Heart right ventricle (tissue), 16 donors: ENCODE measurements around the gene CST7. TPM values are rescaled to one million over a fixed set of nuclear protein-coding genes. Genes with fewer than 3 reads are reported as not detected.

ENCODE experiments used
- ATAC-seq, 8 donors: fragments of 200-7000 bp; cut with Tn5 transposase; one replicate each; pipeline ENCODE4 v1.9.1; 2020; ENCODE audit warnings: mild to moderate bottlenecking in 8 of 8, moderate library complexity in 8 of 8, moderate number of reproducible peaks in 1 of 8
- DNase-seq, 2 donors: peaks; one replicate each; pipeline ENCODE4 v3.0.0-alpha.2; 2020
- H3K27ac ChIP-seq, 10 donors: fragments of 200-600 bp; sonication (generic) in 2 of 10; one replicate each; pipeline versions ENCODE4 v1.5.0 to v1.8.0; 2020 to 2022; ENCODE audit warnings: mild to moderate bottlenecking in 3 of 10
- H3K27me3 ChIP-seq, 7 donors: fragments of 200-600 bp; one replicate each; pipeline ENCODE4 v1.8.0; 2021 to 2022; ENCODE audit warnings: mild to moderate bottlenecking in 2 of 7
- H3K36me3 ChIP-seq, 9 donors: fragments of 200-600 bp; sonication (generic) in 1 of 9; one replicate each; pipeline versions ENCODE4 v1.5.0 to v1.8.0; 2020 to 2022; ENCODE audit warnings: mild to moderate bottlenecking in 2 of 9
- H3K4me1 ChIP-seq, 9 donors: fragments of 200-600 bp; sonication (generic) in 1 of 9; one replicate each; pipeline versions ENCODE4 v1.5.0 to v1.8.0; 2020 to 2022; ENCODE audit warnings: mild to moderate bottlenecking in 4 of 9
- H3K4me3 ChIP-seq, 10 donors: fragments of 200-600 bp; sonication (generic) in 2 of 10; one replicate each; pipeline versions ENCODE4 v1.5.0 to v1.8.0; 2020 to 2022; ENCODE audit warnings: mild to moderate bottlenecking in 7 of 10, moderate library complexity in 2 of 10
- H3K9me3 ChIP-seq, 11 donors: fragments of 200-600 bp in 10 of 11; sonication (generic) in 2 of 11; one replicate each; pipeline versions ENCODE4 v1.5.0 to v1.8.0; 2013 to 2022; ENCODE audit warnings: mild to moderate bottlenecking in 2 of 11, control low read depth in 1 of 11, moderate library complexity in 1 of 11
- CTCF ChIP-seq, 9 donors: fragments of 200-600 bp; sonication (generic) in 2 of 9; IDR thresholded peaks; one replicate each; pipeline versions ENCODE4 v1.5.0 to v1.8.0; 2021 to 2022; ENCODE audit warnings: antibody characterized with exemption in 9 of 9, mild to moderate bottlenecking in 5 of 9, moderate library complexity in 1 of 9
- WGBS, 2 donors: extraction: QIAGEN DNeasy Blood & Tissue Kit; methylation state at CpG; one replicate each; pipeline ENCODE4 v1.1.7; 2013; ENCODE audit warnings: inconsistent platforms in 1 of 2; 5-methylcytosine and 5-hydroxymethylcytosine counted together
- intact Hi-C, 10 donors: fragments of 100-400 bp; cut with DNase I; formaldehyde crosslinking; loops; one replicate each; pipeline versions ENCODE4 v1.11.1 to v1.14.2; 2022
- polyA plus RNA-seq, 2 donors: library from polyadenylated mRNA; stranded (reverse); fragments of 200-250 nt; gene quantifications; one replicate each; pipeline ENCODE4 v1.2.3, GENCODE V29; 2013
- total RNA-seq, 10 donors: library from RNA; stranded (reverse); fragmentation: NEBNext Ultra II Directional in 3 of 10; extraction: Animal tissue kit (Norgen Biotek cat#: 25700) in 3 of 10; gene quantifications; one replicate each; pipeline versions ENCODE4 v1.2.1 to v1.2.4, GENCODE V29; 2021 to 2023
- donor health status: Arrhythmogenic right ventricular cardiomyopathy.
- donor health status: ischemic (EF 13 %, LVEDD 7.1; RV severe dilation, severe dysfunction).
- donor health status: healthy with polysubstance abuse.
- donor health status: DM: no; HTN: yes; CAD: no.
- donor health status: DM: no; HTN: no; CAD: no.
- donor health status: ischemic (EF 25% LVEDD 6.9; RV normal size, moderate dysfunction).
- donor health status: ischemic (EF 25% LVEDD 5.7; RV mildly dilated, moderate dysfunction).
- donor health status: healthy.
- donor health status: DM: yes; HTN: yes; CAD: no.
- donor health status: Ischemic cardiomyopathy.
- donor health status: ischemic (EF 35%, LVEDD 5.7; RV mildly dilated, moderate dysfunction).
- donor health status: nonischemic (EF 11% LVEDD 7.7; RV severe dilation, severe dysfunction).
- donor health status: DM: yes; HTN: yes; CAD: no.
- donor health status: PGD.
- donor health status: ischemic (EF 29% LVEDD 5.4; RV normal size, mild dysfunction).
- donor health status: nonischemic (EF 23%, LVEDD 6.1; RV moderate dilation, normal function).

Gene CST7
- total and polyA plus RNA-seq, 12 donors, result 0.28 to 10.0 (median 1.1) TPM; not detected in 2

GRCh38 chr20:24954566-24954965, 5.5 kb downstream of the CST7 start:
- peaks cover 0 to 12% (median 4%) of the 10 kb centered on the region in 7 donors for H3K27me3 ChIP-seq
- ATAC-seq, result no peak
- H3K9me3 ChIP-seq, result no peaks in the 10 kb centered on the region
- intact Hi-C loops, result no loop called here
- TF ChIP-seq CTCF (IDR thresholded peaks at IDR 0.05), result no peak
- H3K36me3 ChIP-seq, result peaks cover 0 to 43% (median 0%) of the 10 kb centered on the region in 9 donors
- peak overlapping the region in 1 of 10 donors; percentile 92 for H3K27ac ChIP-seq
- H3K4me1 ChIP-seq, result peaks cover 0 to 41% (median 0%) of the 10 kb centered on the region in 9 donors
- no peak overlapping the region for H3K4me3 ChIP-seq
- no peak for DNase-seq
- WGBS, 2 donors, result 87 to 92% methylated on average over 2 of the region's 2 CpGs

GRCh38 chr20:24955045-24955444, 6.0 kb downstream of the CST7 start:
- no peak for TF ChIP-seq CTCF (IDR thresholded peaks at IDR 0.05)
- peaks cover 0 to 12% (median 0%) of the 10 kb centered on the region in 7 donors for H3K27me3 ChIP-seq
- DNase-seq (no peak), ATAC-seq (no peak)
- 57 to 73% methylated on average over 3 of the region's 3 CpGs for WGBS, 2 donors
- H3K27ac ChIP-seq, result peak overlapping the region in 1 of 10 donors; percentile 92
- H3K4me1 ChIP-seq, result peaks cover 0 to 38% (median 0%) of the 10 kb centered on the region in 9 donors
- intact Hi-C loops, result no loop called here
- no peaks in the 10 kb centered on the region for H3K9me3 ChIP-seq
- H3K4me3 ChIP-seq, result no peak overlapping the region
- peaks cover 0 to 48% (median 0%) of the 10 kb centered on the region in 9 donors for H3K36me3 ChIP-seq

- H3K4me1 ChIP-seq, result peaks cover 0 to 31% (median 0%) of the 10 kb centered on the region in 9 donors
- ATAC-seq (no peak), DNase-seq (no peak)
- H3K9me3 ChIP-seq, result no peaks in the 10 kb centered on the region
- no peak for TF ChIP-seq CTCF (IDR thresholded peaks at IDR 0.05)
- H3K27ac ChIP-seq, result peak overlapping the region in 1 of 10 donors; percentile 92
- peaks cover 0 to 60% (median 0%) of the 10 kb centered on the region in 9 donors for H3K36me3 ChIP-seq
- peaks cover 0 to 10% (median 0%) of the 10 kb centered on the region in 7 donors for H3K27me3 ChIP-seq
- 84 to 93% methylated on average over 22 of the region's 22 CpGs for WGBS, 2 donors
- intact Hi-C loops, result no loop called here
- no peak overlapping the region for H3K4me3 ChIP-seq
Observed at GRCh38 chr20:24956001-24956841, 7.2 kb downstream of the CST7 start.

GRCh38 chr20:24957326-24958016, 8.4 kb downstream of the CST7 start:
- ATAC-seq, result peak in 1 of 8 donors; percentile 6
- Histone ChIP-seq H3K4me3 (no peak overlapping the region), H3K27me3 (no peaks in the 10 kb centered on the region), H3K27ac (no peak overlapping the region), H3K4me1 (peaks cover 0 to 25% (median 0%) of the 10 kb centered on the region in 9 donors), H3K36me3 (peaks cover 0 to 72% (median 0%) of the 10 kb centered on the region in 9 donors), H3K9me3 (no peaks in the 10 kb centered on the region)
- no peak for DNase-seq
- 94% methylated on average over 18 of the region's 18 CpGs for WGBS, 2 donors
- intact Hi-C loops, result no loop called here
- no peak for TF ChIP-seq CTCF (IDR thresholded peaks at IDR 0.05)
